ENCODE data around the gene ALOX5. TPM values are rescaled to one million over a fixed set of nuclear protein-coding genes. Genes with fewer than 3 reads are reported as not detected.

The ALOX5 gene
- total and polyA plus RNA-seq, 2 of the 4 experiments (the other 2 are of a cell fraction), result not detected

- in situ Hi-C loops (cut with MboI; ENCODE audit: low sequenced_read_pairs) (no loop called here), intact Hi-C loops (cut with micrococcal nuclease) (no loop called here), dilution Hi-C loops (cut with HindIII; ENCODE audit: low sequenced_read_pairs, unreplicated experiment) (no loop called here)
- Histone ChIP-seq H3K9me1 (ENCODE audit: insufficient read depth, low read length) (no peaks in the 10 kb centered on the region), H3K18ac (ENCODE audit: low read depth, low read length) (no peak overlapping the region), H2AFZ (replicated peaks; ENCODE audit: low read length, poor library complexity) (no peak overlapping the region), H3K4me3 (ENCODE audit: insufficient read depth, low read depth, low read length) (no peak overlapping the region), H2BK20ac (ENCODE audit: low read depth, low read length) (no peak overlapping the region), H4K91ac (ENCODE audit: insufficient read depth, low read depth, low read length) (no peak overlapping the region), H3K4me1 (ENCODE audit: control insufficient read depth, insufficient read depth, low read length) (peaks cover 2% of the 10 kb centered on the region; the same call in 1 of the 2 replicates), H4K20me1 (ENCODE audit: insufficient read depth, low read length) (no peaks in the 10 kb centered on the region), H3K27me3 (ENCODE audit: control insufficient read depth, insufficient read depth, low read length) (peaks cover 52% of the 10 kb centered on the region), H3K23ac (ENCODE audit: low read depth, low read length) (no peak overlapping the region), H3K4ac (ENCODE audit: low read depth, low read length) (no peak overlapping the region), H3K36me3 (ENCODE audit: control insufficient read depth, insufficient read depth, low read length) (no peaks in the 10 kb centered on the region), H2BK15ac (ENCODE audit: low read depth, low read length) (no peak overlapping the region), H3K79me1 (ENCODE audit: low read depth in 1 of 2, low read length in 2 of 2) (no peaks in the 10 kb centered on the region), H2BK5ac (ENCODE audit: low read depth, low read length, poor library complexity, severe bottlenecking) (no peak overlapping the region), H3K27ac (ENCODE audit: insufficient read depth, low read length) (no peak overlapping the region), H4K5ac (ENCODE audit: low read depth, low read length) (no peak overlapping the region), H3K9ac (ENCODE audit: low read depth, low read length) (no peak overlapping the region), H4K8ac (ENCODE audit: low read depth in 2 of 2, low read length in 2 of 2) (no peak overlapping the region), H3K14ac (replicated peaks; ENCODE audit: low read depth, low read length) (no peak overlapping the region), H2AK9ac (replicated peaks; ENCODE audit: low read depth, low read length, poor library complexity) (no peak overlapping the region), H2BK120ac (ENCODE audit: low read depth, low read length) (no peak overlapping the region), H3K4me2 (ENCODE audit: low read depth, low read length) (no peak overlapping the region), H2AK5ac (ENCODE audit: low read depth, low read length) (no peak overlapping the region), H3K9me3 (ENCODE audit: control insufficient read depth, insufficient read depth, low read length) (no peaks in the 10 kb centered on the region), H3K56ac (ENCODE audit: extremely low read depth, insufficient read depth, low read length) (no peak overlapping the region)
- CTCF ChIA-PET, result no interaction called here
- WGBS, 2 experiments (ENCODE audit: extremely low coverage in 2 of 2, insufficient read length in 1 of 2), result 83% methylated on average over 1 of the region's 7 CpGs; no CpG with 5 or more reads in 1 of the 2 experiments
- POLR2A ChIA-PET (ENCODE audit: unreplicated experiment), result no interaction called here
- no TSS peak for BruUV-seq (replicated peaks)
- DNase-seq, result no peak
- no peak for ATAC-seq (ENCODE audit: low read depth)
- no peak for TF ChIP-seq RFX5 (IDR thresholded peaks at IDR 0.05; ENCODE audit: low read depth, low read length)
- TF ChIP-seq ELK1 (IDR thresholded peaks at IDR 0.05; ENCODE audit: borderline replicate concordance, low read depth, low read length), result no peak
- TF ChIP-seq SMC3 (IDR thresholded peaks at IDR 0.05; ENCODE audit: low read depth, low read length), result no peak
- no peak for TF ChIP-seq RCOR1 (IDR thresholded peaks at IDR 0.05; ENCODE audit: insufficient replicate concordance, low read length)
- TF ChIP-seq, protein P1, sequence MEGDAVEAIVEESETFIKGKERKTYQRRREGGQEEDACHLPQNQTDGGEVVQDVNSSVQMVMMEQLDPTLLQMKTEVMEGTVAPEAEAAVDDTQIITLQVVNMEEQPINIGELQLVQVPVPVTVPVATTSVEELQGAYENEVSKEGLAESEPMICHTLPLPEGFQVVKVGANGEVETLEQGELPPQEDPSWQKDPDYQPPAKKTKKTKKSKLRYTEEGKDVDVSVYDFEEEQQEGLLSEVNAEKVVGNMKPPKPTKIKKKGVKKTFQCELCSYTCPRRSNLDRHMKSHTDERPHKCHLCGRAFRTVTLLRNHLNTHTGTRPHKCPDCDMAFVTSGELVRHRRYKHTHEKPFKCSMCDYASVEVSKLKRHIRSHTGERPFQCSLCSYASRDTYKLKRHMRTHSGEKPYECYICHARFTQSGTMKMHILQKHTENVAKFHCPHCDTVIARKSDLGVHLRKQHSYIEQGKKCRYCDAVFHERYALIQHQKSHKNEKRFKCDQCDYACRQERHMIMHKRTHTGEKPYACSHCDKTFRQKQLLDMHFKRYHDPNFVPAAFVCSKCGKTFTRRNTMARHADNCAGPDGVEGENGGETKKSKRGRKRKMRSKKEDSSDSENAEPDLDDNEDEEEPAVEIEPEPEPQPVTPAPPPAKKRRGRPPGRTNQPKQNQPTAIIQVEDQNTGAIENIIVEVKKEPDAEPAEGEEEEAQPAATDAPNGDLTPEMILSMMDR (conservative IDR thresholded peaks at IDR 0.05; ENCODE audit: low read depth, low read length), result no peak
- no peak for TF ChIP-seq USF2 (IDR thresholded peaks at IDR 0.05; ENCODE audit: low read depth, low read length)
- no peak for TF ChIP-seq CEBPB (IDR thresholded peaks at IDR 0.05; ENCODE audit: low read depth, low read length)
- TF ChIP-seq NFE2L2 (IDR thresholded peaks at IDR 0.05; ENCODE audit: low read depth, low read length), result no peak
- no peak for TF ChIP-seq POLR2A (IDR thresholded peaks at IDR 0.05; ENCODE audit: low read depth, low read length)
These were observed 47.4 kb downstream of the ALOX5 start for GRCh38 chr10:45421221-45422097.

Data from IMR-90 (cell line).